ENCODE measurements around the gene WWOX. TPM values are rescaled to one million over a fixed set of nuclear protein-coding genes. Genes with fewer than 3 reads are reported as not detected.

The WWOX gene
- total and polyA plus RNA-seq, 2 donors (not counting 3 experiments of a cell fraction or from before 2014, with no cell fraction given), result 6.2 to 12.5 TPM

DNA sequence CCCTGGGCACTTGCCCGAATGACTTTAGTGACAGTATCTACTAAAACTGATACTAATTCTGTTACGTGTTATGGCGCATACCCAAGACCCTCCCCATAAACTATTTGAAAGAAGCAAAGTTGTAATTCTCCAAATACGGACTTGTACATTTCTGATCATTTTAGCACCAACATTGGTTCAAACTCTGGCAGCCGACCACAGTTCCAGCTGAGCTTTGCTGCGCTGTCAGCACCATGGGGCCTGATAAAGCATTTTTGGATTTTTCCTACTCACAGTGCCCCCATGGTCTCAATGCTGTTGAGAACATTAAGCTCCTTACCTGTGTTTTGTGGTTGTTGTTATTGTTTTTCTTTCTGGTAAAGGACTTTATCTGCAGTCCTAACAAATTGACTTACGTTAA is 1040.3 kb downstream of the WWOX start:
- intact Hi-C loops (cut with micrococcal nuclease), result no loop called here
- Histone ChIP-seq H3K27me3 (ENCODE audit: control insufficient read depth in 2 of 2, insufficient read depth in 2 of 2, low read length in 2 of 2) (no peaks in the 10 kb centered on the region), H3K36me3 (ENCODE audit: control insufficient read depth in 2 of 2, extremely low read depth in 1 of 2, insufficient read depth in 2 of 2, low read length in 2 of 2) (no peaks in the 10 kb centered on the region), H3K9me1 (replicated peaks; ENCODE audit: control insufficient read depth, extremely low read depth, insufficient read depth, low read length) (no peaks in the 10 kb centered on the region), H3K79me2 (ENCODE audit: control insufficient read depth, insufficient read depth, low read length) (no peaks in the 10 kb centered on the region), H3K4me1 (ENCODE audit: control insufficient read depth, extremely low read depth, insufficient read depth, low read length) (no peaks in the 10 kb centered on the region), H3K9me3 (replicated peaks; ENCODE audit: control insufficient read depth, insufficient read depth, low read length) (peaks cover 4% of the 10 kb centered on the region), H4K20me1 (replicated peaks; ENCODE audit: control insufficient read depth, extremely low read depth, insufficient read depth, low read length) (no peaks in the 10 kb centered on the region), H2AFZ (ENCODE audit: low read depth, low read length) (no peak overlapping the region), H3K9ac (replicated peaks; ENCODE audit: extremely low read depth, insufficient read depth, low read length) (no peak overlapping the region), H3K27ac (ENCODE audit: insufficient read depth, low read depth, low read length) (no peak overlapping the region), H3K4me2 (ENCODE audit: insufficient read depth, low read length) (no peak overlapping the region), H3K4me3 (replicated peaks in 1 of 3; ENCODE audit: insufficient read depth in 1 of 3, low read depth in 1 of 3, low read length in 3 of 3) (no peak overlapping the region)
- CTCF ChIA-PET, result no interaction called here
- TF ChIP-seq JUN (IDR thresholded peaks at IDR 0.05; ENCODE audit: borderline replicate concordance, insufficient read depth, insufficient read length, low read depth), result no peak
- no peak for TF ChIP-seq EZH2 (IDR thresholded peaks at IDR 0.05; ENCODE audit: borderline replicate concordance, low read depth, low read length, severe bottlenecking)
- TF ChIP-seq, protein P1, sequence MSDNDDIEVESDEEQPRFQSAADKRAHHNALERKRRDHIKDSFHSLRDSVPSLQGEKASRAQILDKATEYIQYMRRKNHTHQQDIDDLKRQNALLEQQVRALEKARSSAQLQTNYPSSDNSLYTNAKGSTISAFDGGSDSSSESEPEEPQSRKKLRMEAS (IDR thresholded peaks at IDR 0.05; ENCODE audit: insufficient read depth, insufficient read length), result no peak
- TF ChIP-seq MYC (IDR thresholded peaks at IDR 0.05; ENCODE audit: low read depth, low read length), result no peak
- TF ChIP-seq POLR2A (IDR thresholded peaks at IDR 0.05; ENCODE audit: low read depth, low read length), result no peak
- no peak for TF ChIP-seq GATA2 (IDR thresholded peaks at IDR 0.05; ENCODE audit: insufficient read depth, insufficient read length, low read depth, low read length)
- TF ChIP-seq POLR2AphosphoS5 (IDR thresholded peaks at IDR 0.05; ENCODE audit: insufficient read depth, low read depth, low read length), result no peak
- TF ChIP-seq, protein P2, sequence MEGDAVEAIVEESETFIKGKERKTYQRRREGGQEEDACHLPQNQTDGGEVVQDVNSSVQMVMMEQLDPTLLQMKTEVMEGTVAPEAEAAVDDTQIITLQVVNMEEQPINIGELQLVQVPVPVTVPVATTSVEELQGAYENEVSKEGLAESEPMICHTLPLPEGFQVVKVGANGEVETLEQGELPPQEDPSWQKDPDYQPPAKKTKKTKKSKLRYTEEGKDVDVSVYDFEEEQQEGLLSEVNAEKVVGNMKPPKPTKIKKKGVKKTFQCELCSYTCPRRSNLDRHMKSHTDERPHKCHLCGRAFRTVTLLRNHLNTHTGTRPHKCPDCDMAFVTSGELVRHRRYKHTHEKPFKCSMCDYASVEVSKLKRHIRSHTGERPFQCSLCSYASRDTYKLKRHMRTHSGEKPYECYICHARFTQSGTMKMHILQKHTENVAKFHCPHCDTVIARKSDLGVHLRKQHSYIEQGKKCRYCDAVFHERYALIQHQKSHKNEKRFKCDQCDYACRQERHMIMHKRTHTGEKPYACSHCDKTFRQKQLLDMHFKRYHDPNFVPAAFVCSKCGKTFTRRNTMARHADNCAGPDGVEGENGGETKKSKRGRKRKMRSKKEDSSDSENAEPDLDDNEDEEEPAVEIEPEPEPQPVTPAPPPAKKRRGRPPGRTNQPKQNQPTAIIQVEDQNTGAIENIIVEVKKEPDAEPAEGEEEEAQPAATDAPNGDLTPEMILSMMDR (IDR thresholded peaks at IDR 0.05; ENCODE audit: extremely low read depth in 1 of 2, insufficient read depth in 1 of 2, low read depth in 1 of 2, low read length in 2 of 2), result no peak
- no peak for TF ChIP-seq FOS (IDR thresholded peaks at IDR 0.05; ENCODE audit: borderline replicate concordance, insufficient read depth, low read length)
- BruUV-seq (replicated peaks), result no TSS peak
- FAIRE-seq (no peak), DNase-seq (ENCODE audit: low read depth, low spot score) (no peak)
- dilution Hi-C loops (cut with MboI; ENCODE audit: extremely low pct_ligation_motif_present, low sequenced_read_pairs), result no loop called here
- POLR2A ChIA-PET, result no interaction called here
